Osteoblast (primary cell): ENCODE data around the gene AKAP17A. TPM values are rescaled to one million over a fixed set of nuclear protein-coding genes. Genes with fewer than 3 reads are reported as not detected.
"Not testable (repeated sequence)": the region's sequence is repeated elsewhere in the genome, so short reads cannot be mapped to it uniquely, and the experiment has no call there.

ENCODE experiments used
- DNase-seq: peaks from one replicate; pipeline ENCODE4 v3.0.0; 2011; ENCODE audit warnings: low spot score, mixed read lengths; ENCODE audit not compliant: insufficient read length; ENCODE audit errors: missing footprints
- H2AFZ ChIP-seq: 2 replicates; pipeline ENCODE4 v1.6.0; 2011; ENCODE audit warnings: mild to moderate bottlenecking, low read length
- H3K27ac ChIP-seq: 2 replicates; pipeline ENCODE4 v1.5.1; 2011; ENCODE audit warnings: mild to moderate bottlenecking, low read depth, low read length, moderate library complexity
- H3K27me3 ChIP-seq: 2 replicates; pipeline ENCODE4 v1.6.0; 2012; ENCODE audit warnings: mild to moderate bottlenecking, control low read depth, inconsistent platforms, low read length, moderate library complexity; ENCODE audit not compliant: insufficient read depth
- H3K36me3 ChIP-seq: 2 replicates; pipeline ENCODE4 v1.5.1; 2011; ENCODE audit warnings: mild to moderate bottlenecking, low read length, control low read depth, moderate library complexity; ENCODE audit not compliant: insufficient read depth
- H3K4me1 ChIP-seq: 2 replicates; pipeline ENCODE4 v1.5.1; 2011; ENCODE audit warnings: mild to moderate bottlenecking, low read length, control low read depth, moderate library complexity; ENCODE audit not compliant: insufficient read depth
- H3K4me2 ChIP-seq: 2 replicates; pipeline ENCODE4 v1.6.0; 2011; ENCODE audit warnings: mild to moderate bottlenecking, low read length; ENCODE audit not compliant: insufficient read depth
- H3K4me3 ChIP-seq: fragments of 200-600 bp; sonication (generic); 3 replicates; pipeline ENCODE4 v1.5.1; 2012; ENCODE audit warnings: mild to moderate bottlenecking, low read length, inconsistent platforms; ENCODE audit not compliant: insufficient read depth
- H3K79me2 ChIP-seq: 2 replicates; pipeline ENCODE4 v1.6.0; 2012; ENCODE audit warnings: mild to moderate bottlenecking, low read length, control low read depth, inconsistent platforms; ENCODE audit not compliant: insufficient read depth
- H3K9me3 ChIP-seq: 2 replicates; pipeline ENCODE4 v1.5.1; 2011; ENCODE audit warnings: low read depth, low read length, control low read depth
- H4K20me1 ChIP-seq: 2 replicates; pipeline ENCODE4 v1.6.0; 2012; ENCODE audit warnings: mild to moderate bottlenecking, low read length, control low read depth; ENCODE audit not compliant: insufficient read depth
- total RNA-seq: library from RNA; depleted of rRNA; stranded (reverse); fragments of >200 nt; gene quantifications from 2 replicates; pipeline ENCODE4 v1.2.3, GENCODE V29; 2012
- TF ChIP-seq, protein P1 (sequence below): IDR thresholded peaks from 2 replicates; pipeline ENCODE4 v1.5.1; 2011; ENCODE audit warnings: mild to moderate bottlenecking, low read depth, low read length, moderate library complexity; ENCODE audit errors: extremely low read depth

AKAP17A gene
- total RNA-seq, 1 donor = 18.5 TPM

DNA sequence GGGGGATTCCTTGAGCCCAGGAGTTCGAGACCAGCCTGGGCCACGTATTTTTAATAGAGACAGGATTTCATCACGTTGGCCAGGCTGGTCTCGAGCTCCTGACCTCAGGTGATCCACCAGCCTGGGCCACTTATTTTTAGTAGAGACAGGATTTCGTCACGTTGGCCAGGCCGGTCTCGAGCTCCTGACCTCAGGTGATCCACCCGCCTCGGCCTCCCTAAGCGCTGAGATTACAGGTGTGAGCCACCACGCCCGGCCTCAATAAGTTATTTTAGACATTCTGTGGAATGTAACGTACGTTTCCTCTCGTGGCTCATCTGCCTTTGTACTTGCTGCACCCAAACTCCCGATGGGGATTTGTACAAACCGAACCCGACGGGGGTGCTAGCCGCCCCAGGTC, 32.3 kb downstream of the AKAP17A start:
- Histone ChIP-seq H3K27me3 (no peaks in the 10 kb centered on the region), H3K36me3 (no peaks in the 10 kb centered on the region), H3K4me3 (no peak overlapping the region), H3K9me3 (no peaks in the 10 kb centered on the region), H4K20me1 (no peaks in the 10 kb centered on the region), H2AFZ (no peak overlapping the region), H3K79me2 (no peaks in the 10 kb centered on the region), H3K27ac (no peak overlapping the region), H3K4me1 (no peaks in the 10 kb centered on the region), H3K4me2 (no peak overlapping the region)
- TF ChIP-seq, protein P1, sequence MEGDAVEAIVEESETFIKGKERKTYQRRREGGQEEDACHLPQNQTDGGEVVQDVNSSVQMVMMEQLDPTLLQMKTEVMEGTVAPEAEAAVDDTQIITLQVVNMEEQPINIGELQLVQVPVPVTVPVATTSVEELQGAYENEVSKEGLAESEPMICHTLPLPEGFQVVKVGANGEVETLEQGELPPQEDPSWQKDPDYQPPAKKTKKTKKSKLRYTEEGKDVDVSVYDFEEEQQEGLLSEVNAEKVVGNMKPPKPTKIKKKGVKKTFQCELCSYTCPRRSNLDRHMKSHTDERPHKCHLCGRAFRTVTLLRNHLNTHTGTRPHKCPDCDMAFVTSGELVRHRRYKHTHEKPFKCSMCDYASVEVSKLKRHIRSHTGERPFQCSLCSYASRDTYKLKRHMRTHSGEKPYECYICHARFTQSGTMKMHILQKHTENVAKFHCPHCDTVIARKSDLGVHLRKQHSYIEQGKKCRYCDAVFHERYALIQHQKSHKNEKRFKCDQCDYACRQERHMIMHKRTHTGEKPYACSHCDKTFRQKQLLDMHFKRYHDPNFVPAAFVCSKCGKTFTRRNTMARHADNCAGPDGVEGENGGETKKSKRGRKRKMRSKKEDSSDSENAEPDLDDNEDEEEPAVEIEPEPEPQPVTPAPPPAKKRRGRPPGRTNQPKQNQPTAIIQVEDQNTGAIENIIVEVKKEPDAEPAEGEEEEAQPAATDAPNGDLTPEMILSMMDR = no peak
- DNase-seq = no peak

DNA sequence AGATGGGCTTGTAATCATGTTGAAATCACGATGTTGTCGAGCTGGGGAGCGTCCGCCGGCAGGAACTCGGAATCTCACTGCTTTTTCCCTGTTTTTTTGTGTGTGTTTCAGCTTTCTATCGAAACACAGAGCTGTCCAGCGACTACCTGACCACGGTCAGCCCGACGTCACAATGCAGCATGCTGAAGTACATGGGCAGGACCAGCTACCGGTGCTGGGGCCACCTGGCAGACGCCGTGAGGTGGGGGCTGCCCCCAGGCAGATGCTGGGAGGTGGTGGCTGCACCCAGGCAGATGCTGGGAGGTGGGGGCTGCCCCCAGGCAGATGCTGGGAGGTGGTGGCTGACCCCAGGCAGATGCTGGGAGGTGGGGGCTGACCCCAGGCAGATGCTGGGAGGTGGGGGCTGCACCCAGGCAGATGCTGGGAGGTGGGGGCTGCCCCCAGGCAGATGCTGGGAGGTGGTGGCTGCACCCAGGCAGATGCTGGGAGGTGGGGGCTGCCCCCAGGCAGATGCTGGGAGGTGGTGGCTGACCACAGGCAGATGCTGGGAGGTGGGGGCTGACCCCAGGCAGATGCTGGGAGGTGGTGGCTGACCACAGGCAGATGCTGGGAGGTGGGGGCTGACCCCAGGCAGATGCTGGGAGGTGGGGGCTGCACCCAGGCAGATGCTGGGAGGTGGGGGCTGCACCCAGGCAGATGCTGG, 32.9 kb downstream of the AKAP17A start:
- not testable (repeated sequence) for H3K27ac ChIP-seq, H2AFZ ChIP-seq, H3K79me2 ChIP-seq, H3K4me2 ChIP-seq, H3K9me3 ChIP-seq, H3K36me3 ChIP-seq, H3K27me3 ChIP-seq, H4K20me1 ChIP-seq, H3K4me3 ChIP-seq, H3K4me1 ChIP-seq
- DNase-seq = peak; percentile 72

DNA sequence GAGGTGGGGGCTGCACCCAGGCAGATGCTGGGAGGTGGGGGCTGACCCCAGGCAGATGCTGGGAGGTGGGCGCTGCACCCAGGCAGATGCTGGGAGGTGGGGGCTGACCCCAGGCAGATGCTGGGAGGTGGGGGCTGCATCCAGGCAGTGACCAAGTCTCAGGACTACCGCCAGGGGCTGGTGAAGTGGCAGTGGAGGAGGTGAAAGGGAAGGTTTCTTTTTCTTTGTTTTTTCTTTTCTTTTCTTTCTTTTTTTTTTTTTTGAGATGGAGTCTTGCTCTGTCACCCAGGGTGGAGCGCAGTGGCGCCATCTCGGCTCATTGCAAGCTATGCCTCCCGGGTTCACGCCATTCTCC, 33.4 kb downstream of the AKAP17A start:
- H3K4me1 ChIP-seq, H4K20me1 ChIP-seq, DNase-seq, H2AFZ ChIP-seq, H3K27me3 ChIP-seq, H3K9me3 ChIP-seq, H3K36me3 ChIP-seq, H3K79me2 ChIP-seq, H3K4me3 ChIP-seq, H3K27ac ChIP-seq, H3K4me2 ChIP-seq: not testable (repeated sequence)

DNA sequence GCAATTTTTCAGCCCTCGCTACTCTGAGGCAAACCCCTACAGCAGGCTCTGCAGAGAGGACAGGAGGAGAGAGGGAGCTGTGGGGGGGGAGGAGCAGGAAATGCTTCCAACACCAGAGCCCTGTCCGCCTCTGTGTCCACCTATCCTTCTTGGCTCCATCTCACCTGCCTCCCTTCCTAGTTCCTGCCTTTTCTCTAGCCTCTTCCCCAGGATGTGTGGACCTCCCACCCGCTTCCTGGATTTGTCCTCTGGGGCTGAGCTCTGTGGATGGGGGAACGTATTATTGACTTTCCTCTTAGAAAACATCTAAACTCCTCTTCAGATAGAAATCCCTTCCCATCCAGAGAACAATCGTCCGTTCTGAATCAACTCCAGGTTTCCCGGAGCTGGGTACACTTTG, 37.8 kb downstream of the AKAP17A start:
- Histone ChIP-seq H2AFZ (no peak overlapping the region), H3K4me1 (no peaks in the 10 kb centered on the region), H3K9me3 (no peaks in the 10 kb centered on the region), H3K79me2 (no peaks in the 10 kb centered on the region), H4K20me1 (no peaks in the 10 kb centered on the region), H3K27me3 (no peaks in the 10 kb centered on the region), H3K27ac (no peak overlapping the region), H3K4me3 (no peak overlapping the region), H3K4me2 (no peak overlapping the region), H3K36me3 (no peaks in the 10 kb centered on the region)
- TF ChIP-seq, protein P1 = no peak
- DNase-seq = no peak

DNA sequence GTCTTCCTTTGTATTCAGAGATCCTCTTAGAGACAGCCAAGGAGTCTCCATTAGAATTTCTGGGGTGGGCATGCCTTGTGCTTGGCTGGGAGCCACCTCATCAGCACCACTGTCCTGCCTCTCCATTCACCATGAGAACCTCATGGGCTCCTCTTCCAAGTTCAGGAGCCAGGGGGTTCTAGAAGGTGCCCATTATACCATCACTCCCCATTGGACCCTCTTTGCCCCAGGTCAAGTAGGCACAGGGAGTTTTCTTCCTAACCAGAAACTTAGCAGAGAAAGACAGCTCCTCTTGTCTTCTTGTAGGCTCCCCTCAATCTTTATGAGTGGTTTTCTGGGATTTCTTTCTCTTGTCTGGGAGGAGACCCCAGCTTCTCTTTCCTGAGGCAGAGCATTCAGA, 54.6 kb downstream of the AKAP17A start:
- Histone ChIP-seq H3K4me2 (no peak overlapping the region), H3K27ac (no peak overlapping the region), H4K20me1 (no peaks in the 10 kb centered on the region), H3K4me3 (no peak overlapping the region), H2AFZ (no peak overlapping the region), H3K36me3 (no peaks in the 10 kb centered on the region), H3K9me3 (peaks cover 3% of the 10 kb centered on the region), H3K79me2 (no peaks in the 10 kb centered on the region), H3K4me1 (no peaks in the 10 kb centered on the region), H3K27me3 (no peaks in the 10 kb centered on the region)
- TF ChIP-seq, protein P1 = no peak
- no peak for DNase-seq
